ENCODE results near the gene SYT1. TPM values are rescaled to one million over a fixed set of nuclear protein-coding genes. Genes with fewer than 3 reads are reported as not detected.

SYT1 gene
- total RNA-seq, 1 donor from 2014 or later, result 0.79 TPM

GRCh38 chr12:79250186-79250585 lies 385.6 kb downstream of the SYT1 start:
- Histone ChIP-seq H3K27me3 (ENCODE audit: control insufficient read depth, insufficient read depth, low read length) (no peaks in the 10 kb centered on the region), H3K4me3 (ENCODE audit: low read depth, low read length) (no peak overlapping the region), H3K36me3 (ENCODE audit: control insufficient read depth, insufficient read depth, low read length) (no peaks in the 10 kb centered on the region)
- DNase-seq (ENCODE audit: low read depth), result peak; percentile 86
- TF ChIP-seq CTCF (IDR thresholded peaks at IDR 0.05; ENCODE audit: insufficient read depth, low read length, severe bottlenecking), result no peak
- no peak for FAIRE-seq

- Histone ChIP-seq H3K4me3 (ENCODE audit: low read depth, low read length) (no peak overlapping the region), H3K36me3 (ENCODE audit: control insufficient read depth, insufficient read depth, low read length) (no peaks in the 10 kb centered on the region), H3K27me3 (ENCODE audit: control insufficient read depth, insufficient read depth, low read length) (no peaks in the 10 kb centered on the region)
- FAIRE-seq (no peak), DNase-seq (ENCODE audit: low read depth) (peak; percentile 96)
- no peak for TF ChIP-seq CTCF (IDR thresholded peaks at IDR 0.05; ENCODE audit: insufficient read depth, low read length, severe bottlenecking)
Observed at GRCh38 chr12:79250960-79251755, 386.6 kb downstream of the SYT1 start.

- DNase-seq (ENCODE audit: low read depth) (peak; percentile 55), FAIRE-seq (no peak)
- Histone ChIP-seq H3K4me3 (ENCODE audit: low read depth, low read length) (no peak overlapping the region), H3K36me3 (ENCODE audit: control insufficient read depth, insufficient read depth, low read length) (no peaks in the 10 kb centered on the region), H3K27me3 (ENCODE audit: control insufficient read depth, insufficient read depth, low read length) (no peaks in the 10 kb centered on the region)
- no peak for TF ChIP-seq CTCF (IDR thresholded peaks at IDR 0.05; ENCODE audit: insufficient read depth, low read length, severe bottlenecking)
Observed at GRCh38 chr12:79252358-79253075, 387.9 kb downstream of the SYT1 start.

- H3K4me3 ChIP-seq (ENCODE audit: low read depth, low read length), result no peak overlapping the region
- no peak for DNase-seq (ENCODE audit: low read depth)
- H3K27me3 ChIP-seq (ENCODE audit: control insufficient read depth, insufficient read depth, low read length), result no peaks in the 10 kb centered on the region
- no peak for TF ChIP-seq CTCF (IDR thresholded peaks at IDR 0.05; ENCODE audit: insufficient read depth, low read length, severe bottlenecking)
- no peak for FAIRE-seq
- no peaks in the 10 kb centered on the region for H3K36me3 ChIP-seq (ENCODE audit: control insufficient read depth, insufficient read depth, low read length)
Observed at GRCh38 chr12:79255288-79255687, 390.7 kb downstream of the SYT1 start.

- H3K4me3 ChIP-seq (ENCODE audit: low read depth, low read length), result no peak overlapping the region
- no peak for DNase-seq (ENCODE audit: low read depth)
- no peak for TF ChIP-seq CTCF (IDR thresholded peaks at IDR 0.05; ENCODE audit: insufficient read depth, low read length, severe bottlenecking)
- H3K27me3 ChIP-seq (ENCODE audit: control insufficient read depth, insufficient read depth, low read length), result no peaks in the 10 kb centered on the region
- H3K36me3 ChIP-seq (ENCODE audit: control insufficient read depth, insufficient read depth, low read length), result no peaks in the 10 kb centered on the region
- FAIRE-seq, result no peak
Observed at GRCh38 chr12:79260923-79261322, 396.3 kb downstream of the SYT1 start.

Measured in bronchial epithelial cell (primary cell).